ENCODE results near the gene PAQR5. TPM values are rescaled to one million over a fixed set of nuclear protein-coding genes. Genes with fewer than 3 reads are reported as not detected.

The PAQR5 gene
- total RNA-seq, 1 donor from 2014 or later, result 0.53 TPM

- TF ChIP-seq CTCF (IDR thresholded peaks at IDR 0.05; ENCODE audit: insufficient read depth, low read length, severe bottlenecking), result no peak
- H3K36me3 ChIP-seq (ENCODE audit: control insufficient read depth, insufficient read depth, low read length), result peaks cover 7% of the 10 kb centered on the region
- H3K27me3 ChIP-seq (ENCODE audit: control insufficient read depth, insufficient read depth, low read length), result no peaks in the 10 kb centered on the region
- no peak for FAIRE-seq
- DNase-seq (ENCODE audit: low read depth), result peak; percentile 39
- H3K4me3 ChIP-seq (ENCODE audit: low read depth, low read length), result peak overlapping the region; percentile 87
Measured at GRCh38 chr15:69451951-69452691, 153.4 kb downstream of the PAQR5 start.

GRCh38 chr15:69452692-69453521 is 154.2 kb downstream of the PAQR5 start, which contains the start of gene RPLP1:
RPLP1 (plus strand) TSS chr15:69452818; CDS start chr15:69452949, 131 bp downstream.
- FAIRE-seq (no peak), DNase-seq (ENCODE audit: low read depth) (peak; percentile 83)
- peaks cover 7% of the 10 kb centered on the region for H3K36me3 ChIP-seq (ENCODE audit: control insufficient read depth, insufficient read depth, low read length)

GRCh38 chr15:69454953-69455352 is 156.2 kb downstream of the PAQR5 start:
- no peak overlapping the region for H3K4me3 ChIP-seq (ENCODE audit: low read depth, low read length)
- H3K27me3 ChIP-seq (ENCODE audit: control insufficient read depth, insufficient read depth, low read length), result no peaks in the 10 kb centered on the region
- DNase-seq (ENCODE audit: low read depth) (no peak), FAIRE-seq (no peak)
- TF ChIP-seq CTCF (IDR thresholded peaks at IDR 0.05; ENCODE audit: insufficient read depth, low read length, severe bottlenecking), result no peak
- peaks cover 7% of the 10 kb centered on the region for H3K36me3 ChIP-seq (ENCODE audit: control insufficient read depth, insufficient read depth, low read length)

More at GRCh38 chr15:69452692-69453521, 154.2 kb downstream of the PAQR5 start, which contains the start of gene RPLP1:
- no peaks in the 10 kb centered on the region for H3K27me3 ChIP-seq (ENCODE audit: control insufficient read depth, insufficient read depth, low read length)
- no peak for TF ChIP-seq CTCF (IDR thresholded peaks at IDR 0.05; ENCODE audit: insufficient read depth, low read length, severe bottlenecking)
- peak within 1 kb of the TSS; percentile 87 for H3K4me3 ChIP-seq (ENCODE audit: low read depth, low read length)

- Histone ChIP-seq H3K27me3 (ENCODE audit: control insufficient read depth, insufficient read depth, low read length) (no peaks in the 10 kb centered on the region), H3K4me3 (ENCODE audit: low read depth, low read length) (no peak overlapping the region), H3K36me3 (ENCODE audit: control insufficient read depth, insufficient read depth, low read length) (peaks cover 7% of the 10 kb centered on the region)
- no peak for DNase-seq (ENCODE audit: low read depth)
- TF ChIP-seq CTCF (IDR thresholded peaks at IDR 0.05; ENCODE audit: insufficient read depth, low read length, severe bottlenecking), result no peak
- no peak for FAIRE-seq
Measured at GRCh38 chr15:69456208-69457166, 157.8 kb downstream of the PAQR5 start.

Other genes starting within 250 kb of the PAQR5 start
- gene GLCE, start 138.3 kb upstream of the PAQR5 start, total RNA-seq, result 43.0 and 46.3 TPM in 2 replicates
- gene KIF23, start 115.4 kb downstream of the PAQR5 start, total RNA-seq, result 3.7 and 7.3 TPM in 2 replicates
- gene RPLP1, start 153.9 kb downstream of the PAQR5 start, total RNA-seq, result 47.4 and 57.4 TPM in 2 replicates

All from bronchial epithelial cell (primary cell).